Activated CD8-positive, alpha-beta T cell treated with anti-CD3 and anti-CD28 coated beads, Interleukin-2, amount 10 ng/mL, durations not matched to agents 7 days and 5 days (primary cell): ENCODE data around the gene SLF2. TPM values are rescaled to one million over a fixed set of nuclear protein-coding genes. Genes with fewer than 3 reads are reported as not detected.

ENCODE experiments used
- ATAC-seq: fragments of 150-1000 bp; cut with Tn5 transposase; one replicate; pipeline ENCODE4 v1.10.0; 2021; ENCODE audit warnings: moderate library complexity
- CTCF ChIA-PET: fragments of 350-600 bp; sonication (Branson Sonifier 250); formaldehyde crosslinking; loops from one replicate; lab custom pipeline; 2021; ENCODE audit warnings: antibody characterized with exemption; lab: Charles Lee
- POLR2A ChIA-PET: fragments of 350-600 bp; sonication (Branson Sonifier 250); formaldehyde crosslinking; loops from one replicate; lab custom pipeline; 2021; ENCODE audit warnings: antibody characterized with exemption; lab: Charles Lee
- DNase-seq: peaks from one replicate; pipeline ENCODE4 v3.0.0-alpha.2; 2020
- H3K27ac Mint-ChIP-seq: one replicate; pipeline ENCODE4 v1.8.0; 2021; ENCODE audit warnings: mild to moderate bottlenecking, mixed read lengths
- H3K27me3 Mint-ChIP-seq: one replicate; pipeline ENCODE4 v1.8.0; 2021; ENCODE audit warnings: low read depth, mixed read lengths
- H3K36me3 Mint-ChIP-seq: one replicate; pipeline ENCODE4 v1.8.0; 2021; ENCODE audit warnings: low read depth, mixed read lengths
- H3K4me1 Mint-ChIP-seq: one replicate; pipeline ENCODE4 v1.8.0; 2021; ENCODE audit warnings: low read depth, mixed read lengths
- H3K4me3 Mint-ChIP-seq: one replicate; pipeline ENCODE4 v1.8.0; 2021; ENCODE audit warnings: mild to moderate bottlenecking, mixed read lengths
- H3K9me3 Mint-ChIP-seq: one replicate; pipeline ENCODE4 v1.8.0; 2022; ENCODE audit warnings: mixed read lengths; ENCODE audit not compliant: insufficient read depth
- total RNA-seq, 2 experiments: library from RNA; stranded (reverse); gene quantifications; one replicate each; pipeline ENCODE4 v1.2.3, GENCODE V29; 2021

Gene SLF2
- total RNA-seq, 2 experiments from 2014 or later: 42.8 to 44.4 TPM

- H3K27ac Mint-ChIP-seq: peak overlapping the region; percentile 86
- no peaks in the 10 kb centered on the region for H3K9me3 Mint-ChIP-seq
- peak; percentile 29 for ATAC-seq
- peaks cover 3% of the 10 kb centered on the region for H3K27me3 Mint-ChIP-seq
- peaks cover 25% of the 10 kb centered on the region for H3K4me1 Mint-ChIP-seq
- H3K36me3 Mint-ChIP-seq: peaks cover 11% of the 10 kb centered on the region
- peak; percentile 71 for DNase-seq
- peak overlapping the region; percentile 75 for H3K4me3 Mint-ChIP-seq
- POLR2A ChIA-PET: interaction anchor here (1.2 to 1.3 kb wide), 2 partner anchors 9 to 32 kb away, joined by 3 to 5 read pairs; partner anchors contain the start of genes PDZD7 and SFXN3
- CTCF ChIA-PET: interaction anchor here (0.8 to 10.1 kb wide), 27 partner anchors 9 to 487 kb away, joined by 3 to 154 read pairs (median 4); partner anchors contain the start of genes KAZALD1, MRPL43, PDZD7 and SFXN3
Observed at GRCh38 chr10:100998183-100998990, 85.6 kb downstream of the SLF2 start.

GRCh38 chr10:100998991-100999741 lies 86.4 kb downstream of the SLF2 start:
- ChIA-PET POLR2A (no interaction called here), CTCF (interaction anchor here (0.6 to 10.1 kb wide), 15 partner anchors 8 to 165 kb away, joined by 3 to 154 read pairs (median 4); partner anchors contain the start of genes KAZALD1, MRPL43, PDZD7 and SFXN3)
- ATAC-seq (peak; percentile 65), DNase-seq (peak; percentile 80)
- Mint-ChIP-seq H3K27me3 (peaks cover 3% of the 10 kb centered on the region), H3K9me3 (no peaks in the 10 kb centered on the region), H3K36me3 (peaks cover 6% of the 10 kb centered on the region), H3K4me3 (peak overlapping the region; percentile 75), H3K27ac (peak overlapping the region; percentile 86), H3K4me1 (peaks cover 25% of the 10 kb centered on the region)

DNA sequence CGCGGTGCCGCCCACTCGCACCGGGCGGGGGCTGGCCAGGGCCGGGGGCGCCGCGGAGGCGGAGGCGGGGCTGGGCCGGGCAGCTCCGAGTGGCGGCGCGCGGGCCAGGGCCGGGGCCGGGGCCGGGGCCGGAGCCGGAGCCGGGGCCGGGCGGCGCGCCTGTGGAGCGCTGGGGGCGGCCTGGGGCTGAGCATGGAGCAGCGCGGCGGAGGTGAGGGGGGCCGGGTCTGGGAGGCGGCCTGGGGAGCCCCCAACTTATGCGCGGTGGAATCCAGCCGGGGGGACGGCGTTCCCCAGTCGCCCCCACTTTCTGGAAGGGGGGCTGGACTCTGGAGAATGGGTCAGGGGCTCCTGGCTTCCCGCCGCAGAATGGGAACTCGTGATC lies 87.0 kb downstream of the SLF2 start, which contains the start of gene LZTS2:
TSS of gene LZTS2 (plus strand) at position 67 of the 385 bp plus-strand sequence. CDS start 2,731 bp downstream, outside the sequence.
- CTCF ChIA-PET: interaction anchor here (0.6 to 10.1 kb wide), 8 partner anchors 8 to 50 kb away, joined by 3 to 154 read pairs (median 4); partner anchors contain the start of genes MRPL43 and TWNK
- peaks cover under 1% of the 10 kb centered on the region for H3K36me3 Mint-ChIP-seq
- DNase-seq (no peak), ATAC-seq (peak; percentile 15)
- POLR2A ChIA-PET: no interaction called here
- peaks cover 3% of the 10 kb centered on the region for H3K27me3 Mint-ChIP-seq
- H3K9me3 Mint-ChIP-seq: no peaks in the 10 kb centered on the region
- peak within 1 kb of the TSS; percentile 86 for H3K27ac Mint-ChIP-seq
- peak within 1 kb of the TSS; percentile 75 for H3K4me3 Mint-ChIP-seq
- H3K4me1 Mint-ChIP-seq: peaks cover 25% of the 10 kb centered on the region

- DNase-seq: no peak
- Mint-ChIP-seq H3K27ac (no peak overlapping the region), H3K9me3 (no peaks in the 10 kb centered on the region), H3K27me3 (peaks cover 3% of the 10 kb centered on the region), H3K36me3 (no peaks in the 10 kb centered on the region), H3K4me3 (peak overlapping the region; percentile 56), H3K4me1 (peaks cover 25% of the 10 kb centered on the region)
- ChIA-PET CTCF (interaction anchor here (1.5 to 10.1 kb wide), 3 partner anchors 12 to 43 kb away, joined by 4 to 154 read pairs (median 5); no protein-coding TSS in a partner anchor), POLR2A (no interaction called here)
- ATAC-seq: no peak
Observed at GRCh38 chr10:101000127-101000914, 87.6 kb downstream of the SLF2 start.

GRCh38 chr10:101000915-101001658 lies 88.3 kb downstream of the SLF2 start:
- POLR2A ChIA-PET: no interaction called here

GRCh38 chr10:101001659-101002035 lies 88.9 kb downstream of the SLF2 start:
- ChIA-PET CTCF (interaction anchor here (10.1 kb wide), 1 partner anchor 15 kb away, joined by 154 read pairs; no protein-coding TSS in a partner anchor), POLR2A (no interaction called here)
- no peak for DNase-seq
- H3K4me3 Mint-ChIP-seq: no peak overlapping the region
- no peak overlapping the region for H3K27ac Mint-ChIP-seq
- no peak for ATAC-seq
- H3K9me3 Mint-ChIP-seq: no peaks in the 10 kb centered on the region
- H3K36me3 Mint-ChIP-seq: no peaks in the 10 kb centered on the region
- peaks cover 16% of the 10 kb centered on the region for H3K4me1 Mint-ChIP-seq
- H3K27me3 Mint-ChIP-seq: peaks cover 3% of the 10 kb centered on the region

More at GRCh38 chr10:101000915-101001658, 88.3 kb downstream of the SLF2 start:
- Mint-ChIP-seq H3K9me3 (no peaks in the 10 kb centered on the region), H3K4me3 (peak overlapping the region; percentile 37), H3K36me3 (no peaks in the 10 kb centered on the region), H3K4me1 (peaks cover 22% of the 10 kb centered on the region), H3K27ac (peak overlapping the region; percentile 17), H3K27me3 (peaks cover 3% of the 10 kb centered on the region)
- DNase-seq (no peak), ATAC-seq (no peak)
- CTCF ChIA-PET: interaction anchor here (10.1 kb wide), 1 partner anchor 16 kb away, joined by 154 read pairs; no protein-coding TSS in a partner anchor

- peaks cover 15% of the 10 kb centered on the region for H3K4me1 Mint-ChIP-seq
- ChIA-PET POLR2A (no interaction called here), CTCF (interaction anchor here (1.3 to 10.1 kb wide), 3 partner anchors 10 to 28 kb away, joined by 3 to 154 read pairs (median 4); partner anchors contain the start of genes PDZD7 and SFXN3)
- no peaks in the 10 kb centered on the region for H3K9me3 Mint-ChIP-seq
- no peak overlapping the region for H3K27ac Mint-ChIP-seq
- H3K27me3 Mint-ChIP-seq: peaks cover 3% of the 10 kb centered on the region
- no peak overlapping the region for H3K4me3 Mint-ChIP-seq
- no peaks in the 10 kb centered on the region for H3K36me3 Mint-ChIP-seq
- DNase-seq: no peak
- ATAC-seq: no peak
Observed at GRCh38 chr10:101002456-101002855, 89.7 kb downstream of the SLF2 start.

- DNase-seq (no peak), ATAC-seq (no peak)
- Mint-ChIP-seq H3K36me3 (no peaks in the 10 kb centered on the region), H3K27ac (no peak overlapping the region), H3K27me3 (peaks cover 3% of the 10 kb centered on the region), H3K4me1 (peaks cover 7% of the 10 kb centered on the region), H3K4me3 (no peak overlapping the region), H3K9me3 (no peaks in the 10 kb centered on the region)
- POLR2A ChIA-PET: no interaction called here
- CTCF ChIA-PET: interaction anchor here (1.1 to 10.1 kb wide), 3 partner anchors 8 to 15 kb away, joined by 4 to 154 read pairs (median 4); no protein-coding TSS in a partner anchor
Observed at GRCh38 chr10:101003639-101004206, 91.0 kb downstream of the SLF2 start.

DNA sequence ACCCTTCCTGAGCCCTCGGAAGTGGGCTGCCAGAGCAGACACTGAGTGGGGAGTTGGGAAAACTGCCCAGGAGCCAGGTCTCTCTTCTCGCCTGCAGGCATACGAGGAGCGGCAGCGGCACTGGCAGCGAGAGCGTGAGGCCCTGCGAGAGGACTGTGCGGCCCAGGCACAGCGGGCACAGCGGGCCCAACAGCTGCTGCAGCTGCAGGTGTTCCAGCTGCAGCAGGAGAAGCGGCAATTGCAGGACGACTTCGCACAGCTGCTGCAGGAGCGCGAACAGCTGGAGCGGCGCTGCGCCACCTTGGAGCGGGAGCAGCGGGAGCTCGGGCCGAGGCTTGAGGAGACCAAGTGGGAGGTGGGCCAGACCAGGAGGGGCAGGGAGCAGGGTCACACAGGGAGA lies 92.6 kb downstream of the SLF2 start:
- H3K36me3 Mint-ChIP-seq: no peaks in the 10 kb centered on the region
- H3K27me3 Mint-ChIP-seq: peaks cover 3% of the 10 kb centered on the region
- no peak overlapping the region for H3K27ac Mint-ChIP-seq
- H3K4me1 Mint-ChIP-seq: peaks cover 4% of the 10 kb centered on the region
- ATAC-seq (no peak), DNase-seq (no peak)
- no peaks in the 10 kb centered on the region for H3K9me3 Mint-ChIP-seq
- ChIA-PET CTCF (interaction anchor here (1.4 to 1.5 kb wide), 2 partner anchors 9 to 12 kb away, joined by 5 to 6 read pairs; no protein-coding TSS in a partner anchor), POLR2A (interaction anchor here (1.2 to 1.3 kb wide), 2 partner anchors 9 to 29 kb away, joined by 3 read pairs; no protein-coding TSS in a partner anchor)
- no peak overlapping the region for H3K4me3 Mint-ChIP-seq
